Ovary (tissue), 9 donors: Measurements from ENCODE around the gene ZSWIM5. TPM values are rescaled to one million over a fixed set of nuclear protein-coding genes. Genes with fewer than 3 reads are reported as not detected.
"Not testable (repeated sequence)": the region's sequence is repeated elsewhere in the genome, so short reads cannot be mapped to it uniquely, and the experiment has no call there.

Experiments
- DNase-seq, 5 donors: peaks; one replicate each; pipeline ENCODE4 v3.0.0-alpha.2; 2019 to 2020
- H3K27ac ChIP-seq, 2 donors: fragments of 200-600 bp; one replicate each; pipeline versions ENCODE4 v1.5.1 to v1.8.0; 2019 to 2022
- H3K27me3 ChIP-seq: fragments of 200-600 bp; one replicate; pipeline ENCODE4 v1.8.0; 2022
- H3K36me3 ChIP-seq: fragments of 200-600 bp; sonication (generic); one replicate; pipeline ENCODE4 v1.5.1; 2019
- H3K4me1 ChIP-seq: one replicate; pipeline ENCODE4 v1.8.1; 2013; ENCODE audit warnings: mild to moderate bottlenecking, moderate library complexity; ENCODE audit not compliant: insufficient read depth
- H3K4me3 ChIP-seq: fragments of 200-600 bp; sonication (generic); one replicate; pipeline ENCODE4 v1.5.1; 2017
- H3K9me3 ChIP-seq, 2 donors: fragments of 200-600 bp in 1 of 2; sonication (generic) in 1 of 2; one replicate each; pipeline versions ENCODE4 v1.5.1 to v1.8.1; 2013 to 2019; ENCODE audit warnings: mild to moderate bottlenecking in 1 of 2, moderate library complexity in 1 of 2
- EP300 ChIP-seq: sonication (generic); formaldehyde crosslinking; IDR thresholded peaks from one replicate; pipeline ENCODE4 v1.6.1; 2017; ENCODE audit warnings: antibody characterized with exemption
- POLR2A ChIP-seq: fragments of 450-650 bp; IDR thresholded peaks from one replicate; pipeline ENCODE4 v1.6.1; 2017; ENCODE audit warnings: antibody characterized with exemption, mild to moderate bottlenecking, moderate library complexity
- WGBS, 3 donors: extraction: QIAGEN DNeasy Blood & Tissue Kit in 1 of 3; methylation state at CpG; one replicate each; pipeline versions ENCODE4 v1.1.5 to v1.1.7; 2013 to 2017; 5-methylcytosine and 5-hydroxymethylcytosine counted together
- intact Hi-C, 4 donors: fragments of 100-400 bp; cut with DNase I; formaldehyde crosslinking; loops; one replicate each; pipeline versions ENCODE4 v1.11.0 to v1.15.1; 2022 to 2023
- polyA plus RNA-seq, 2 donors: library from polyadenylated mRNA; stranded (reverse); fragments of 200-250 nt in 1 of 2; fragments of 350-450 nt in 1 of 2; fragmentation: Illumina TruSeq in 1 of 2; extraction: RNeasy Lipid Tissue Mini Kit (QIAGEN cat#74804) in 1 of 2; gene quantifications; one replicate each; pipeline ENCODE4 v1.2.3, GENCODE V29; 2013 to 2014
- total RNA-seq, 7 donors: library from RNA; depleted of rRNA in 2 of 7; stranded (reverse); fragments of >200 nt in 2 of 7; fragmentation: NEBNext Ultra II Directional in 3 of 7; extraction: Animal tissue kit (Norgen Biotek cat#: 25700) in 3 of 7; gene quantifications; one replicate each; pipeline versions ENCODE4 v1.1.0 to v1.2.4, GENCODE V29; 2016 to 2023
- TF ChIP-seq, protein P1 (sequence below), 3 donors: fragments of 450-650 bp in 2 of 3; fragments of 200-600 bp in 1 of 3; IDR thresholded peaks; one replicate each; pipeline versions ENCODE4 v1.5.1 to v1.8.0; 2016 to 2022; ENCODE audit warnings: antibody characterized with exemption in 3 of 3, mild to moderate bottlenecking in 1 of 3
- donor health status: DM: no; HTN: no; CAD: no; lungs with moderate emphysema.
- donor health status: DM: no; HTN: no; CAD: no.
- donor health status: Bipolar disorder and iron deficiency.
- donor health status: DM: yes; HTN: yes; CAD: no.
- donor health status: DM: no; HTN: no; CAD: no.
- donor health status: DM: yes; HTN: yes; CAD: no.

The ZSWIM5 gene
- total and polyA plus RNA-seq, 9 donors: 6.0 to 13.3 (median 10.0) TPM

DNA sequence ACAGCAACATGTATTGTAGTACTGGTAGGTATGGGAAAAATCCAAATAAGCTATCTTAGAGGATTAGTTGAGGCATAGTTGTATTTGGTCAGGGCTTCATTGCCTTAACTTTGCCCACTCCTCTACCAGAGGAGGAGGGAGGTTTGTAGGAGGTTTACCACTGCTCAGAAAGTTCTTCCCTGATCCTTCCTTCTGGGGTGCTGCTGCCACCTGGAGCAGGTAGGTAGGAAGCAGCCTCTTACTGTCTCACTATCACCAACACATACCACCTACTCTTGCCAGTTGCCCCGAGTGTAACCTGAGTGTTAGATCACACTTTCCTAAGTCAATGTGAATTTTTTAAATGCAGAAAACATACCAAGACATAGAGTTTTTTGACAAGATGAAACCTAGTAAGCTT, 24.1 kb upstream of the ZSWIM5 start:
- Histone ChIP-seq H3K9me3 (no peaks in the 10 kb centered on the region), H3K27ac (no peak overlapping the region), H3K27me3 (no peaks in the 10 kb centered on the region), H3K4me1 (no peaks in the 10 kb centered on the region), H3K36me3 (no peaks in the 10 kb centered on the region), H3K4me3 (no peak overlapping the region)
- intact Hi-C loops: no loop called here
- DNase-seq: no peak
- TF ChIP-seq, protein P1, sequence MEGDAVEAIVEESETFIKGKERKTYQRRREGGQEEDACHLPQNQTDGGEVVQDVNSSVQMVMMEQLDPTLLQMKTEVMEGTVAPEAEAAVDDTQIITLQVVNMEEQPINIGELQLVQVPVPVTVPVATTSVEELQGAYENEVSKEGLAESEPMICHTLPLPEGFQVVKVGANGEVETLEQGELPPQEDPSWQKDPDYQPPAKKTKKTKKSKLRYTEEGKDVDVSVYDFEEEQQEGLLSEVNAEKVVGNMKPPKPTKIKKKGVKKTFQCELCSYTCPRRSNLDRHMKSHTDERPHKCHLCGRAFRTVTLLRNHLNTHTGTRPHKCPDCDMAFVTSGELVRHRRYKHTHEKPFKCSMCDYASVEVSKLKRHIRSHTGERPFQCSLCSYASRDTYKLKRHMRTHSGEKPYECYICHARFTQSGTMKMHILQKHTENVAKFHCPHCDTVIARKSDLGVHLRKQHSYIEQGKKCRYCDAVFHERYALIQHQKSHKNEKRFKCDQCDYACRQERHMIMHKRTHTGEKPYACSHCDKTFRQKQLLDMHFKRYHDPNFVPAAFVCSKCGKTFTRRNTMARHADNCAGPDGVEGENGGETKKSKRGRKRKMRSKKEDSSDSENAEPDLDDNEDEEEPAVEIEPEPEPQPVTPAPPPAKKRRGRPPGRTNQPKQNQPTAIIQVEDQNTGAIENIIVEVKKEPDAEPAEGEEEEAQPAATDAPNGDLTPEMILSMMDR (IDR thresholded peaks at IDR 0.05): no peak
- WGBS, 3 donors: 65 to 77% (median 67%) methylated on average over 1 of the region's 1 CpG

- DNase-seq: no peak
- WGBS, 3 donors: 83 to 89% (median 85%) methylated on average over 5 of the region's 5 CpGs
- Histone ChIP-seq H3K4me1 (no peaks in the 10 kb centered on the region), H3K27me3 (no peaks in the 10 kb centered on the region), H3K4me3 (no peak overlapping the region), H3K9me3 (no peaks in the 10 kb centered on the region), H3K36me3 (no peaks in the 10 kb centered on the region), H3K27ac (no peak overlapping the region)
- intact Hi-C loops: no loop called here
- no peak for TF ChIP-seq EP300
- TF ChIP-seq, protein P1 (IDR thresholded peaks at IDR 0.05): no peak
- no peak for TF ChIP-seq POLR2A
These were observed 19.2 kb upstream of the ZSWIM5 start for GRCh38 chr1:45225598-45225997.

DNA sequence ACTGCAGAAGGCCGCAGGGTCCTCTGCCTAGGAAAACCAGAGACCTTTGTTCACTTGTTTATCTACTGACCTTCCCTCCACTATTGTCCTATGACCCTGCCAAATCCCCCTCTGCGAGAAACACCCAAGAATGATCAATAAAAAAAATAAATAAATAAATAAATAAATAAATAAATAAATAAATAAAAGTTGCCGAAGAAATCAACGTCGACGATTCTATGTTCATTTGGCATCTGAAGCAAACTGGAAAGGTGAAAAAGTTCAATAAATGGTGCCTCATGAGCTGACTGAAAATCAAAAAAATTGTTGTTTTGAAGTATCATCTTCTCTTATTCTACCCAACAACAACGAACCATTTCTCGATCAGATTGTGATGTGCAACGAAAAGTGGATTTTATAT, 17.3 kb upstream of the ZSWIM5 start:
- DNase-seq, H3K9me3 ChIP-seq, H3K4me3 ChIP-seq, H3K36me3 ChIP-seq, H3K27me3 ChIP-seq, H3K27ac ChIP-seq, intact Hi-C loops, H3K4me1 ChIP-seq: not testable (repeated sequence)
- WGBS, 3 donors: 90 to 94% (median 92%) methylated on average over 8 to 9 of the region's 9 CpGs

- Histone ChIP-seq H3K4me3 (no peak overlapping the region), H3K27me3 (no peaks in the 10 kb centered on the region), H3K36me3 (no peaks in the 10 kb centered on the region), H3K27ac (no peak overlapping the region), H3K9me3 (no peaks in the 10 kb centered on the region), H3K4me1 (no peaks in the 10 kb centered on the region)
- no peak for DNase-seq
- intact Hi-C loops: no loop called here
- no peak for TF ChIP-seq POLR2A
- TF ChIP-seq EP300: no peak
- TF ChIP-seq, protein P1 (IDR thresholded peaks at IDR 0.05): no peak
- 77 to 89% (median 86%) methylated on average over 4 of the region's 4 CpGs for WGBS, 3 donors
These were observed 15.3 kb upstream of the ZSWIM5 start for GRCh38 chr1:45221716-45222115.

GRCh38 chr1:45216861-45217260, 10.5 kb upstream of the ZSWIM5 start:
- intact Hi-C loops: no loop called here
- H3K9me3 ChIP-seq: no peaks in the 10 kb centered on the region
- H3K4me1 ChIP-seq: no peaks in the 10 kb centered on the region
- no peak for TF ChIP-seq EP300
- TF ChIP-seq, protein P1 (IDR thresholded peaks at IDR 0.05): no peak
- no peak for TF ChIP-seq POLR2A
- H3K27me3 ChIP-seq: no peaks in the 10 kb centered on the region
- no peak overlapping the region for H3K27ac ChIP-seq
- no peak overlapping the region for H3K4me3 ChIP-seq
- no peak for DNase-seq
- H3K36me3 ChIP-seq: no peaks in the 10 kb centered on the region
